ENCODE results near the gene DPYSL4.

Gene DPYSL4

DNA sequence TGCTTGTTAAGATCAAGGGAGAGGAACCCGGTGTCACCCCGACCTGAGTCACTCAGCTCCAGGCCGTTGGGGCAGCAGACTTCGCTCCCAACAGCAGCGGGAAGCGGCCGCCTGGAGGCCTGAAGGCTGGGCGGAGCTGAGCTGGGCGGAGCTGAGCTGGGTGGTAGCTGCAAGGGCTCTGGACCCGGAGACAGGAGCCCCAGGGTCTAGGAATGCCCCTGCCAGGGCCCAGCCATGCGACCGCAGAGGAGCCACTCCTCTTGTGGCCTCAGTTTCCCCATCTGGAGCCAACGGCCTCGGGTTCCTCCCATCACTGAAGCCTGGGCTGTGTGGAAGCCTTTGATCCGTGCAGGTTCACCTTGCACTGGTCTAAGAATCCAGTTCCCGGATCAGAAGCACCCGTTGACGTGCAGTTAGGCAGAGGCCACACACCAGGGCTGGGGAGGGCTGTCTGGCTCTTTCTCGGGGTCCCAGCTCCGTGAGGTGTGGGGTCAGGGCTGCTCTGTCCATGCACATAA, 21.9 kb upstream of the DPYSL4 start:
- DNase-seq, result no peak

DNA sequence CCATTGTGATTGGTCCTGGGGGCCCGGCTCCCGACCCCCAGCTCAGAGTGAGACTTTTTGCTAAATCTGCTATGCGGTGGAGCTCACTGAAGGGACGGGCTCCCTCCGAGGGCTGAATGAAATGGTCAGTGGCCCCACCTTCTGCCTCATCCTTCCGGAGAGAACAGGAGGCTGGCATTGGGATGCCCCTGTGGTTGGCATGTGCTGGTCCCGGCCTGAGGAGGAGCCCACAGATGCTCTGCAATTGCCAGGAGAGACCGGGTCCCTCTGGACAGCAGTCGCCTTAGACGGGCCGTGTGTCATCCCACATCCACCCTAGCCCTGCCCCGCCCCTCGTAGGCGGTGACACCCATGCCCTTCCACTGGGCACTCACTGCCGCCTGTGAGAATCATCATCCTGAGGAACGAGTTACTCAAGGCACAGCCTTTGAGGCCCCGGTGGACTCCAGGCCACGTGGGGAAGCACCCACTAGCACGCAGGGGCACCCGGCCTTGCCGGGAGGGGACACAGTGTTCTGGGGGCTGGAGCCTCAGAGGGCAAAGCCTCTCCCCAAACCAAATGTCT, 21.2 kb upstream of the DPYSL4 start:
- DNase-seq, result no peak

DNA sequence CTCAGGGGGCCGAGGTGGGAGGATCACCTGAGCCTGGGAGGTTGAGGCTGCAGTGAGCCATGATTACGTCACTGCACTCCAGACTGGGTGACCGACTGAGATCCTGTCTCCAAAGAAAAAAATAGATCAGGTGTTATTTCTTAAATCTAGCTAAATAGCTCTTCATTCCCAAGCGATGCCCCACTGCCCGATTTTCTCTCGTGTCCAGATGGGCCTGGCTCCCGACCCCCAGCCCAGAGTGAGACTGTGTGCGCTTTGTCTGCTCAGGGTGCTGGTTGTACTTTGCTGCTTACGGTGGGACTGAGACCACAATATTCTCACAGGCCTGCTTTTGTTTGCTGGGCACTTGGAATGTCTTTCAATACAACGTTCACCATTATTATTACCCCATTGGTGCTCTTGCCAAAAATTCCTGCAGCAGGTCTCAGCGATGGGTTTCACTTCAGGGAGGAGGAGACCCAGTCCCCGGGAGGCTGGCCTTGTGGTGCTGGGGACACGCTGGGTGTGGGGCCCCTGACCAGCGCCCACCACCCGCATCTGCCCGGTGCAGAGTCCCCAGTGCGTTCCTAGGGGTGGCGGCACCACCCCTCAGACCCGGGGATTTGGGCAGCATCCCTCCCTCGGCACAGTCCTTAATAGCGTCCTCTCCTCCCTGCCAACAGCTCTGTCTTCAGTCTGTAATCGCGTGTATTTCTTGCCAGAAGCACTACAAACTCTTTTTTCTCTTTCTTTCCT, 20.4 kb upstream of the DPYSL4 start:
- DNase-seq, result no peak

DNA sequence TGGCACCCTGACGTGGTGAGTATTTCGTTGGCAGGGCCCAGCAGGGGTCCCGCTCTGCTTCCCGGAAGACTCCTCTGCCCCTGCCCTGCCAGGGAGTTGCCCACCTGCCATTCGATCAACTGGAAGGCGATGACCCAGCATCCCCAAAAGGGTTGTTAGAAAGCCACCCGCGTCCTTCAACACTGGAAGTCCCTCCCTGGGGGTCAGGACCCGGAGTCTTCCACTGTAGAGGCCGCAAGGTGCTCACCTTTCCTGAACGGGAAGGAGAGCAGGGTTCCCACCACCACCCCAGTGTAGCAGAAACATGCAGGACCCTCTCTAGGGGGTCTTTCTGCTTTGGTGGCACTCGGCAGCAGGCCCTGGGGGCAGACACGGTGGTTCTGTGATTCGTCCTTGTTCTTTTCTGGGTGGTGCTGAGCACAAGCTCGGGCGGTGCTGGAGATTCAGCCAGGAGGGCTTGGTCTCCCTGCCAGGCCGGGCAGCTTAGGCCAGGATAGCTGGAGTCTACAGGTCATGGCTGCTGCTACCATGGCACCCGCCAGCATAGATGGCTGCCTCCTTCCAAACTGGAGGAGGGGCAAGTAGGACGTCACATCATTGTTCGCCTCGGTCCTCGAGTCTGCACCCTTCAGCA, 19.6 kb upstream of the DPYSL4 start:
- no peak for DNase-seq

DNA sequence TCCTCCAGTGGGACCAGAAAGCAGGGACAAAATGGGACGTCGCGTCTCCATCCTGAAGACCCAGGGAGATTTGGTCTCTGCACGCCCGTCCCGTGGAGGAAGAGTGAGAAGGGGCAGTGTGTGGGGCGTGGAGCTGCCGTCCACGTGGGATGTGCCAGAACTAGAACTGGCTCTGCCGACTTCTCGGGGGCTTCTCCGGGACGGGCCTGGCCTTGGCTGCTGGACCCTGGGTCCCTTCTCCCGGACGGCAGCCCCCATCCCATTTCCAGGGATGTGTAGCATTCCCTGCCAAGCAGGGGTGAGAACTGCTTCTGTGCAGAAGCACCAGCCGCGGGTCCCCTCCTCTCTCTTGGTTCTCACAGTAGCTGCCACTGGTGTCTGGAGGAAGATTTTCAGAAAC, 18.8 kb upstream of the DPYSL4 start:
- DNase-seq, result no peak

DNA sequence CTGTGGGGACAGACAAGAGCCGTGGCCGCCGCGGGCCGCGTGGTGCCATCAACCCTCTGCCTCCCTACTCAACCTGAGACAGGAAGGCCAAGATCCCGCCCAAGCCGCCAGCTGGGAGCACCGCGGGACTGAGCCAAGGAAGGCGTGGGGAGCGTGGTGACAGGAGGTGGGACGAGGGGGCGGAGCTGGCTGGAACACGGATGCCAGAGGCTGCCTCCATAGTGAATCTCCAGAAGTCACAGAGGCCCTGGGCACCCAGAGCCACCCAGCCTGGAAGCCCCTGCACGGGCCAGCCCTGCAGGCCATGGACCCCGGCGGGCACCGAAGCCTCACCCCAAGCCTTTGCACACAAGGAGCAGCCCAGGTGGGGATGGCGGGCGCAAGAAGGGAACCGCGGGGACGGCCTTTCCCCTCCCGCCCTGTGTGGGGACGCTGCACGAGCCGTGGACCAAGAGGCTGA, 18.1 kb upstream of the DPYSL4 start:
- no peak for DNase-seq

DNA sequence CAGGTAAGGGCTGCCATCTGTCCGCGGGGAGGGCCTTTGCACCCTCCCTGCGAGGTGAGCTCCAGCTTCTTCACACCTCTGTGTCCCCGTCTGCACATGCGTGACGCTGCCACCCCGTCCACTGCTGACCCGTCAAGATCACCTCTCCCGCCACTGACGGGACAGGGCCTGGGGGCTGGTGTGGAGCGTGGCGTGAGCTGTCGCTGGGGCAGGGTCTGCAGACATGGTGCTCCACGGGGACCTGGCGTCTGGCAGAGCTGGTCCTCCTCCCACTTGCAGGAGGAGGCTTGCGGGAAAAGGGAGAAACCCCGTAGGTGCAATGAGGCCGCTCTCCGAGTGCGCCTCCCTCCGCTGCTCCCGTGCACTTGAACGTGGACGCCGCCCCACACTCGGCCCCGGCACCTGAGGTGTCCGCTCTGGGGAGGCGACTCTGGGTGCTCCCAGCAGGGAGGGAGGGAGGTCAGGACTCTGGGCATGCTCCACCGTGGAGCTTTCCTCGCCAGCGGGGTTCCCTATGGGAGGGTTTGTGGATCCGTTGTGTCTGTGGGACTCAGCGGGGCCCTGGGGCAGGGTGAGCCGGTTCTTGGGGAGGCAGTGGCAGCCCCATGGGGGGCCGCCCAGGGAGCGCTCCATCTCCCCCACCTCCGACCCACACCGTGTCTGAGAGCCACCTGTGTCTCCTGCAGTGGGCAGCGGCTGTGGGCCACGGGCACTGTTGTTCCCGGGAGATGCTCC, 17.6 kb upstream of the DPYSL4 start:
- DNase-seq, result no peak

DNA sequence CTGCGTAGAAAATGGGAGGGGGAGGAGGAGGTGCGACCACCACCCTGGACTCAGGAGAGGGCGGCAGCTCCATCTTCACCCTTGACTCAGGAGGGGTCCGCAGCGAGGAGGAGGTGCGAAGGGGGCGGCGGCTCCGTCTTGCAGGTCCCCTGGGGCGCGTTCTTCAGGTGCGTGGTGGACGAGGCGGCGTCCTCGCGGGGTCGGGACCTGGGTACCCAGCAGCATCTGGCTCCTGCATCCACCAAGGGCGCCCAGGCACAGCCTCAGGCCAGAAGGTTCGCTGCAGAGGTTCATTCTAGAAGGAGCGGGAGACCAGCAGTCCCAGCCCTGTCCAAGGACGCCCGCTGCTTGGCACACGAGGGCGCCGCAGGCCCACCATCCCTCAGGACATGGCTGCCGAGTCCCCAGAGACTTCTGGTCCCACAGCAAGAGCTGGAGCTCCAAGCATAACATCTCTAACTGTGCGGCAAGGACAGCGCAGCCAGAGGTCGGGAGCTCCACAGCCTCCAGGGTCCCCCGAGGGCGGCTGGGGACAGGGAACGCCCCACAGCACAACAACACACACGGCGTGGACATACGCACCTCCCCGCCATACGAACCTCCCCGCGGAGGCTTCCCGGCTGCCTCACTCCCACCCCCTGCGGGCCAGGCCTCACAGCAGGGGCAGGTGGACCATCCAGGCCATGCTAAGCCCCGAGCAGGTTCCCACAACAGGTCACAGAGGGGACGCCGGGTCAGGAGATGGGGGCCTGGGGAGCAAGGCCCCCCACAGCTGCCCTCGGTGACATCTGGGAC, 16.8 kb upstream of the DPYSL4 start:
- DNase-seq, result no peak

DNA sequence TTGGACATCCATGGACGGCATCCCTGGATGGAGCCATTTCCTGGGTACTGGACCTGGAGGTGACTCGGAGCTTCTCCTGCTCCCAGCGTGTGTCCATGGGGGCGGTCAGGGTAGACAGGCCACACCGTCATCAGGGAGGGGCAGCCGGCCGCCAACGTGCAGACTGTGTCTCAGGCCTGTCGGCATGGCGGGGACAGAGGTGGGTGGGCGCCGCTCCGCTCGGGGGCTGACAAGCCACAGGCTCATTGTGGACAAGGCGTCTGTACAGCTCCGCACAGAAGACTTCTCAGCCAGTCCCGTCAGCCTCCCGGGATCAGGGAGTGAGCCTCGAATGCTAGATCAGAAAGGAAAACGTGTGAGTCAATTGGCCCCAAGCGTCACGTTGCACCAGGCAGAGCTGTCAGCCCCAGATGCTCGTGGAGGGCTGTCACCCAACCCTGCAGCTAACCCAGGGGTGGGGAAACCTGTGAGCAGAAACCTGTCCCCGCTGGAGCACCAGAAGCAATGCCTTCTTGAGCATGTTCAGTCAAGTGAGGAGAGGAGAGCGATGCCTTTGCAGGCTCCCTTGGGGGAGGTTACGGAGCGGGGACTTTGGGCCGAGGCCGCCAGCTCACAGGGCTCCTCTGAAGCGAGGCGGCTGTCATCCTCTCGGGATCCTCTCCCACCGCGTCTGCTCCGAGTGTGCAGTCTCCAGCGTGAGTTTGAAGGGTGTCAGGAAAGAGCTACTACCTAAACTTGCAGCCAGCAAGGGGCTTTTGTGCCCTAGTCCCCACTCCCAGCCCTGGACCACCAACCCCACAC, 16.0 kb upstream of the DPYSL4 start:
- no peak for DNase-seq

DNA sequence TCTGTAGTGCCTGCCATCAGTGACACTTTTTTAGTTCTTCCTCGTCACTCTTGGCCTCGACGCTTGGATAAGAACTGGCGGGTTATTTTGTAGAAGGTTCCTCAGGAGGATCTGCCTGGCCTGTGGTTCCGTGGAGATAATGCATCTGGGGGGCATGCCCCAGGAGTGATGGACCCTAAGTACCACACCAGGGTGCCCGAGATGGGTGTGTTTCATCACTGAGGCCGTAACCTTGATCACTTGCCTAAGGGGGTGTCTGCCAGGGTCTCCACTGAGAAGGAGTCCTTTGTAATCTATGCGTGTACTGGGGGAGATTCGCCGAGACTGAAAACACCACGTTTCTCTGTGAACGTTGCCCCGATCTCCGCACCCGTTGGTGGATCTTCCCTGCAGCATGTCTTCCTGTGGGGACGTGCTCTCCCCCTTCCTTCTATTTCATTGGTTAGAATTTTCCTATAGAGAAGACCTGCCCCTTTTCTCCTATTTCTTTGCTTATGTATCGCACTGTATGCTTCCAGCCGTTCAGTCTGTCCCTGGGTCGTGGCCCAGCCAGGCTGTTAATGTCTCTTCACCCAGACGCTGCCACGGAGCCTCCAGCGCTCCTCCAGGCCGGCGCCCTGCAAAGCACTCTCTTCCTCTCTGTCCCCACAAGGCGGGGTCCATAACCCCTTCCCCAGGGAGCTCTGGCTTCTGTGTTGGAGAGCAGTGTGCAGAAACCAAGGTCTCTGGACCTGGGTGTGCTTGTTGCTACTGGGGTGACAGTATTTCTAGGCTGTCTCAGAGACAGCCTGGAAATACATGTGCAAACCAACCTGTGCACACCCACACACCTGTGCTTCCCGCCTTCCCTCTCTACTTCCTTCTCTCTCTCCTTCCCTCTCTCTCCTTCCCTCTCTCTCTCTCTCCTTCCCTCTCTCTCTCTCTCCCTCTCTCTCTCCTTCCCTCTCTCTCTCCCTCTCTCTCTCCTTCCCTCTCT, 14.4 kb upstream of the DPYSL4 start:
- DNase-seq, result no peak

DNA sequence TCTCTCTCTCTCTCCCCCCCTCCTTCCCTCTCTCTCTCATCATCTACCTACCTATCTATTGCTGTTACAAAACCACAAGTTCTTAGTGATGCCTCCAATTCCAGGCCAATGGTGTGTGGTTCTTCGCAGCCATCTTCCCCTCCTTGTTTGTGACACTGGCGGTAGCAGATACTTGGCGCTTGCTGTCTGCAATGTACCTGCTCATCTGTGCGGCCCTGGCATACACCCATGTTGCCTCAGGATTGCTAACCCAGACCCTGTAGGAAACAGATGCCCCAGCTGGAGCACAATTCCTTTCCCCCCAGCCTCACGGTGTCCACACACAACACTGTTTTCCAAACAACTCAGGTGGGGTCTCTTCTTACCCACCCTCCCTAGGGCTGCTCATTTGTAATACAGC, 13.6 kb upstream of the DPYSL4 start:
- no peak for DNase-seq

DNA sequence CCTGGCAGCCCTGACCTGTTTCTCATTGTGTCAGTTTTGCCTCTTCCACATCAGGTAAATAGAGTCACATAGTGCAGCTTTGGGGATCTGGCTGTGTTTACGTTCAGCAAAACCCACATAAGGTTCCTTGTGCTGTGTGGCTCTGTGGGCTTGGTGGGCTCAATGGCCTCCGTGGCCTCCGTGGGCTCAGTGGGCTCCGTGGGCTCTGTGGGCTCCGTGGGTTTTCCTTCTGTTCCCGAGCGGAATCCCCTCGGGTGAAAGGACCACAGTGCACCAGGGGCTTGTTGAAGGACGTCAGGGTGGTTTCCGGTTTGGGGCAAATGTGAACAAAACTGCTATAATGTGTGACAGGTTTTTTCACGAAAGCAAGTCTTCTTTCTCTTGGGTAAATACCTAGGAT, 12.5 kb upstream of the DPYSL4 start:
- no peak for DNase-seq

DNA sequence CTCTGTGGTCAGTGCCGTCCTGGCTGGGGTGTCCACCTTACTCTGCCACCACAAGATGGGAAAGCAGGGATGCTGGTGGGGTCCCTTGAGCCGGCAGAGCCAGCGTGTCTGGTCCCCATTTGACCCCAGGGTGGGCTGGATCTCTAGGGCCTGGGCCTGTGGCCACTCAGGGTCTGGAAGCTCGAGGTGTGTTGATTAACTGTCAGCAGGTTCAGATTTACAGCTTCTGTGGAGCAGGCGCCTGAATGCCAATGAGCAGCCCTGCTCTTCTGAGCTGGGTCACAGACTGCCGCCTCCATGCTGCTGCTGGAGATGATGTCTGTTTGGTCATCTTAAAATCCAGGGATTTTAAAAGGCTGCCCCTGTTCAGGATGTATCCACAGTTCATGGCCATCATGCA, 11.3 kb upstream of the DPYSL4 start:
- DNase-seq, result no peak

DNA sequence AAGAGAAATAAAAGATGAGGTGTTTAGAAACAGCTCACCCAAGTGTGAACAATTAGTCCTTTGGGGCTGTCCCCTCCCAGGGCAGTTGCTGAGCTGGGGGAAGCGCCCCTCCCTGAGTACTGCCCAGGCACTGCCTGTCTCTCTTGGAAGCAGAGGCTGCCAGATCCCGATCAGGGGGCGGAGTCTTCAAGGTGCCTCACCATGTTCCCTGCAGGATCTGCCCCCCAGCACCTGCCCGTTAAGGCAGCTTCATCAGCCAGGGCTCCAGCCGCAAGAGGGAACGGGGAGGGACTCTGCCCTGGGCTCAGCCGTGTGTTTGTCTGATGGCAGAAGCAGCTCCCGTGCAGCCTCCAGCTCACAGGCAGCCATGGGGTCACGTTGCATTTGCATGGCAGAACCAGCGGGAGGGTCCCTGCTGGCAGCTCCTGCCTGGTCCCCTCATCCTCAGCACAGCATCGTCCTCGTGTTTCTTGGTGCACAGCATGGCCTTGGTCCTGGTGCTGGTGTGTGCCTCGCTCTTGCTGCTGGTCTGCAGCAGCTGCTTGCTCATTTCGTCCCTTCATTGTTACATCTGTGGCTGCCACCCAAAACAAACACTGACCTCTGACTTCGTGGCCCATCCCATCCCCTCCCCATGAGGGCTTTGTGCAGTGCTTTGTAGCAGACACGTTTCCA, 10.7 kb upstream of the DPYSL4 start:
- DNase-seq, result no peak

DNA sequence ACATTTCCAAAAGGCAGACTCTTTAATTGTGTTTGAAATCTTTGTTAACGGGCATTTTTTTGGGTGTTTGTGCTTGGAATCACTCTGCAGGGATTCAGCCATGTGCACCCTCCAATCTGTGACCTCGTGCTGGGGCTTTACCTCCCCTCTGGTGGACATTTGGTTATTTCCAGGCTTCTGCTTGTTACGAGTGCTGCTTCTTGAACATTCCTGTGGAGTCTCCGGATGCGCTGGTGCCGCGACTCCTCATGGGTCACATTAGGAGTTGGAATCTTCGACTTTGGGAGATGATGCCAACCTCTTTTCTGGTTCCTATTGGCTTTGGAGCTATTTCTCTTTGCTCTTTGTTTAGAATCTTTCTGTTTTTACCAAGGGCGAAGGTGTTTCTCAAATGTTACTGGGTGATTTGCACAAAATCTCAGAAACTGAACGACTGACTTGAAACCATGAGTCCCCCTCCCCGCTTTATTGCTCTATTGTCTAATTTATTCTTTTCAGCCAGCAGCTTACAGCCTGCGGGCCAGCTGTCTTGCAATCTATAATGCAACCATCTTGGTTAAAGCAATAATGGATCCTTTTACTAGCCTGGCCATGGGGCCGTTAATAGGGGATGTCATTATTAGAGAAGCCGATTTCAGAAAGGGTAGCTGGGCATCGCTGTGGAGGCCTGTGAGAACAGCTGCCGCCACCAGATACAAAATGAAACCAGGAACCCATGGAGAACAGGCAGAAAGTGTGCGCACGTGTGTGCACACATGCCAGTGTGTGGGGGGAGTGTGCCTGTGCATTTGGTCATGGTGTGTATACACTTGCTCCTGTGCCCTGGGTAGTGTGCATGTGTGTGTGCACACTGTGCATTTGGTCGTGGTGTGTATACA, 9.9 kb upstream of the DPYSL4 start:
- no peak for DNase-seq

DNA sequence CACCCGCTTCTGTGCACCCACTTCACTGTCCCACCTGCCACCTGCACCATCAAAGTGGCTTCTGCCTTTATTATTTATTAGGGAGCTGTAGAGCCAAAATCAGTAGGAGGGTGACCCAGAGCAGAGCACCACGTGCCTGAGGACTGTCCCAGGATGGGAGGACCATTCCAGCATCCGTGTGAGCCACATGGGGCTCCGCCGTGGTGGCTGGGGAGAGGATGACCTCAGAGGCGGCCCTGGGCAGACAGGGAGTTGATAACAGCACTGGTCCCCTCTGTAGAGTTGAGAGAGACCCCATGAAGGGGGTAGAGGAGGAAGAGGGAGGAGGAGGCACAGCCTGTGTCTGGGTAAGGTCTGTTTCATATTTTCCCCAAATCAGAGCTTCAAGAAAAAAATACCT, 8.7 kb upstream of the DPYSL4 start:
- no peak for DNase-seq

DNA sequence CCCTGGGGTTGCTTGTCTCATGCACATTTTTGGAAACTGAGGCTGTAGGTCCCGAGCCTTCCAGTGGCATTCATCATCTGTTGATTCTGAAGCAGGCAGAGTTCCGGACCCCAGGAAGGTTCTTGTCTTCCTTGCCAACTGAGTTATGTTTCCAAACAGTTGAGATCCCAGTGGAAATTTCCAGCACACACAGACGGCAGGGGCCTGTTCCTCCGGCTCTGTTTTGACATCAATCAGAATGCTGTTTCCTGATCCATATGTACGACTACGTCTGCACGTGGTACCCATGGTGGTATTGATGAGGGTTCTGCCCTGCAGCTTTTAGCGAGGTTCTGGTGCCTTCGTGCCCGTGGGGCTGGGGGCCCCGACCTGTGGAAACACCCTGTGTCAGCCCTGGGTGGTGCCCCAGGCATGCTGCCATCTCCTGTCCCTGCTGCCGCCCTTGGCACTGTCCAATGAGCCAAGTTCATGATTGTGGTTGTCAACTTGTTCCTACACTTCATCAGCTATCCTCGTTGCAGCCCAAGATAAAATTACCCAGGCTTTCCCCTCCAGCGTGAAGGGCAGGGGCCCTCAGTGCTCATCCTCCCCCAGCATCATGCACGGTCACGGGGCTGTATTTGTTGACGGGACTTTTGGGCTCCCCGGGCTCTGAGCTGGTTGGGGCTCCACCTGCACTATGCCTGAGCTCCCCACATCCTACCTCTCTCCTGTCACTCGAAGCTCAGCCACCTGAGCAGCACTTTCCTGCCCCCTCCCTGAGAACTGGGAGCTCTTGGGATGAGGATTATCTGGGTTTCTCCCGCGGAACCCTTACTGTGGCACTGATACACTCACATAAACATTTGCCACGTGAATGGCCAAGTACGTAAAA, 7.8 kb upstream of the DPYSL4 start:
- DNase-seq, result no peak
